Liver (tissue), 2 donors: ENCODE measurements around the gene CROT.

Experiments
- FOXA1 ChIP-seq: IDR thresholded peaks from 2 replicates; pipeline ENCODE4 v1.6.1; 2016; ENCODE audit warnings: antibody characterized with exemption
- GABPA ChIP-seq, 2 donors: IDR thresholded peaks in 1 of 2; conservative IDR thresholded peaks in 1 of 2; 2 replicates each; pipeline ENCODE4 v1.6.1; 2016; ENCODE audit warnings: antibody characterized with exemption in 2 of 2, mild to moderate bottlenecking in 1 of 2, moderate library complexity in 1 of 2
- HNF4G ChIP-seq: IDR thresholded peaks from 2 replicates; pipeline ENCODE4 v1.6.1; 2016; ENCODE audit warnings: antibody characterized with exemption
- JUND ChIP-seq, 2 donors: IDR thresholded peaks; 2 replicates each; pipeline ENCODE4 v1.6.1; 2016; ENCODE audit warnings: antibody characterized with exemption in 2 of 2
- TF ChIP-seq, protein P1 (sequence below): IDR thresholded peaks from 2 replicates; pipeline ENCODE4 v1.6.1; 2016; ENCODE audit warnings: antibody characterized with exemption
- donor health status: healthy.

DNA sequence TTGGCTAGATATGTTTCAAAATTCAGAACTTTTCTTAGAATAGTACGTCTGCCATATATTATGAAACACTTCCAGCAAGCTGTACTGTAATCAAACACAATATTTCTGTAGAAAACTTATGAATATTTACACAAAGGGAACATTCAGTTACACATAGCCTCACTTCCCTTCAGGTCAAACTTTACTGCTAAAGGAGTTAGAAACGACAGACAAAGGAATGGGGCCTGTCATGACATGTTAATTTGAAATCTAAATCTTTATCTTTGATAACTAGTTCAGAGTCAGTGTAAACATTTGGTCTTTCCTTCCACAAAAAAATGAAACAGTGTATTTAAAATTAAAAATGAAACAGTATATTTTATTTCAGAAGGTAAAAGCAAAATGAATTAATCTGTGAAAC, 1.0 kb upstream of the CROT start:
- TF ChIP-seq, protein P1, sequence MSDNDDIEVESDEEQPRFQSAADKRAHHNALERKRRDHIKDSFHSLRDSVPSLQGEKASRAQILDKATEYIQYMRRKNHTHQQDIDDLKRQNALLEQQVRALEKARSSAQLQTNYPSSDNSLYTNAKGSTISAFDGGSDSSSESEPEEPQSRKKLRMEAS, result no peak
- TF ChIP-seq FOXA1 (no peak), GABPA (IDR thresholded peaks at IDR 0.05 in 1 of 2, conservative IDR thresholded peaks at IDR 0.05 in 1 of 2) (no peak), JUND (IDR thresholded peaks at IDR 0.05) (no peak), HNF4G (no peak)
